GM12872 (cell line): ENCODE measurements around the gene GNLY.

Source experiments
- CTCF ChIP-seq: IDR thresholded peaks from 3 replicates; pipeline ENCODE4 v1.5.1; 2011; ENCODE audit warnings: low read depth, mild to moderate bottlenecking, low read length, moderate library complexity; ENCODE audit not compliant: insufficient read depth

The GNLY gene

GRCh38 chr2:85720533-85720932, 26.4 kb downstream of the GNLY start:
- no peak for TF ChIP-seq CTCF

- no peak for TF ChIP-seq CTCF
These were observed 27.5 kb downstream of the GNLY start for GRCh38 chr2:85721641-85722040.

GRCh38 chr2:85722519-85722918, 28.4 kb downstream of the GNLY start:
- no peak for TF ChIP-seq CTCF

DNA sequence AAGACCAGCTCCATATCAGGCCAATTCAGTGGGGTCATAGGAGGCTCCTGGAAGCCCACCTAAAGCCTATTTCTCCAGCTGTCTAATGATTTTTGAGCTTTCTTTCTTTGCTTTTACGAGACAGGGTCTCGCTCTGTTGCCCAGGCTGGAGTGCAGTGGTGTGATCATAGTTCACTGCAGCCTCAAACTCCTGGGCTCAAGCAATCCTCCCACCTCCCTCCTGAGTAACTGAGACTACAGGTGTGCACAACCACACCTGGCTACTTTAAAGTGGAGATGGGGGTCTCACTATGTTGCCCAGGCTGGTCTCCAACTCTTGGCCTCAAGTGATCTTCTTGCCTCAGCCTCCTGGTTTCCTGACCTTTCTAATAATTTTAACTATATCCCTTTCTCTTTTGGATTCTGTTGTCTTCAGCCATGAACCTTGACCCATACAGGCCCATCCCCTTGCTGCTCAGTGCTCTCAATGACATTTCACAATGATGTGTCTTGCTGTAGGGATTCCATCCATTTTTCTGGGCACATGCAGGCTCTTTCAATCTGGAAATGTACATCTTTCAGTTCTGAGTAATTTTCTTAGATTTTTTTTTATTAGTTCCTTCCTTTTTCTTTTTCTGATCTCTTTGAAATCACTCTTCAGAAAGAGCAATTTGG, 29.7 kb downstream of the GNLY start:
- TF ChIP-seq CTCF: no peak

DNA sequence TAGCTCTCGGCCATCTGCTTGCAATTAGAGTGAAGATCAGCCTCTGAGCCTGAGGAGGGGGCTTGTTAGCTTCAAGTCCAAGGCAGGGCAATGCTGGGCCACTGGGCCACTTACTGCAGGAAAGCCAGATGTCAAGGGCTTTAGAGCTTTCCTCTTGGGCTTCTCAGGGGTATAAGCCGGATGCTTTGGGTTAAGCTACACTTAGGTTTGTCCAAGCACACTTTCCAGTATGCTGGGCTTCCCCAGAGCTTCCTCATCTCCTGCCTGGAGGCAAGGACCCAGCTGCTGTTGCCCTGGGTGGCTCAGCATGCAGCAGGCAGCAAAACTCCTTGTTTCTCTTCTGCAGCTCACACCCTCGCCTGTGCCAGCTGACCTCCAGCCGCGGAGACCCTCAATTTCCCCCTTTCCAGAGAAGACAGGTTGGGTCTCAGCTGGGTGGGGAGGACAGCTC, 30.6 kb downstream of the GNLY start:
- no peak for TF ChIP-seq CTCF

DNA sequence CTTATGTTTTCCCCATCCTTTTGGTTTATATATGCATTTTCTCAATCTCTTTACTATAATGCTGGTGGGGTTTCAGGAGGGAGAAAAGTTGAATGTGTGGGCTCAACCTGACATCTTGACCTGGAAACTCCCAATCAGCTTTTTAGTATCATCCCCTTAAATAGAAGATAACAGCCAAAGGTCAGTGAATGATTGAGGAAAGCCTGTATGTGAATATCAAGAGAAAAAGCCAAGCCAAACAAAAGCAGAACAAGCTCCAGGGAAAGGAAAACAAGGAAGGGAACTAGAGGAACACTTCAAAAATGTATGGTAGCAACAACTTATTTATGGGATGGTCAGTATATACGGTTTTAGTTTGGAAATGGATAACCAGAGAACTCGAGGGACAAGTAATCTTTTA, 31.3 kb downstream of the GNLY start:
- TF ChIP-seq CTCF: no peak

GRCh38 chr2:85727798-85728197, 33.6 kb downstream of the GNLY start:
- TF ChIP-seq CTCF: no peak
